Prostate gland (tissue), 2 donors: ENCODE data around the gene PTPRG.

Experiments used
- POLR2A ChIP-seq: fragments of 450-650 bp; IDR thresholded peaks from one replicate; pipeline ENCODE4 v1.6.1; 2016; ENCODE audit warnings: antibody characterized with exemption, mild to moderate bottlenecking
- POLR2AphosphoS5 ChIP-seq: sonication (generic); formaldehyde crosslinking; IDR thresholded peaks from one replicate; pipeline ENCODE4 v1.6.1; 2017; ENCODE audit warnings: antibody characterized with exemption
- TF ChIP-seq, protein P1 (sequence below), 4 experiments: fragments of 200-600 bp in 2 of 4; fragments of 450-650 bp in 2 of 4; sonication (generic) in 2 of 4; IDR thresholded peaks; 1 replicate in 3 of 4; 2 replicates in 1 of 4; pipeline ENCODE4 v1.5.1; 2016 to 2019; ENCODE audit warnings: antibody characterized with exemption in 4 of 4, mild to moderate bottlenecking in 2 of 4, moderate library complexity in 2 of 4

DNA sequence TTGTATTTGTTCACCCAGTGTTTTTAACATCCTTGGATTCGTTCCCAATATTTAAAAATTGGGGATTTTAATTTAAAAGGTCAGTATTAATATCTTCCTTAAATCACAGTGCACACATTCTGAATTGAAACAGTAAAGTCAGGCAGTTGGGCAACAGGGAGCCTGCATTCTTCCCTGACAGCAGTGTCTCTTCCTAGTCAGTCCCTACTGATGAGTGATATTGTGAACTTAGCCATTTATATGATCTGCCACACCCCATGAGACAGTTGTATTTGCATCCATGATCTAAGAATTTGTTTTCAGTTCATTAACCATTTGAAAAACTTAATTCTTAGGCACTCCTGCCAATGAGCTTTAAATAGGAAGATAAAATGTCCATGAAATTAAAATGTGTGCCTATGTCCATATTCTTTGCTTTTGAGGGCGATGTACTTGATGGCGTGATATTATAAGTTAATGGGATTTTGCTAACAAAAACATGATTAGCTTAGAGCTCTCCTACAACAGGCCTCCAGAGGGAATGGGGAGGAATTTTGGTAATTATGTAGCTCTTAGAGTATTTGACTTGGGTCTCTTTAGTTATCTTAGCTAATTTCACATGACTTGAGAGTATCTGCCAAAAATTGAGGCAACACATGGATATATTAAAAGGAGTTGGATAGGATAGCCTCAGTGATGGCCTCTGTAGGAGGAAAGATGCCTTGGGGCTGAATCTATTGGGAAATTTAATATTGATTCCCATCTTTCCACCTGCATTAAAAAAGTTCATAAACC is 219.3 kb downstream of the PTPRG start:
- TF ChIP-seq POLR2AphosphoS5 (no peak), POLR2A (no peak)
- TF ChIP-seq, protein P1, sequence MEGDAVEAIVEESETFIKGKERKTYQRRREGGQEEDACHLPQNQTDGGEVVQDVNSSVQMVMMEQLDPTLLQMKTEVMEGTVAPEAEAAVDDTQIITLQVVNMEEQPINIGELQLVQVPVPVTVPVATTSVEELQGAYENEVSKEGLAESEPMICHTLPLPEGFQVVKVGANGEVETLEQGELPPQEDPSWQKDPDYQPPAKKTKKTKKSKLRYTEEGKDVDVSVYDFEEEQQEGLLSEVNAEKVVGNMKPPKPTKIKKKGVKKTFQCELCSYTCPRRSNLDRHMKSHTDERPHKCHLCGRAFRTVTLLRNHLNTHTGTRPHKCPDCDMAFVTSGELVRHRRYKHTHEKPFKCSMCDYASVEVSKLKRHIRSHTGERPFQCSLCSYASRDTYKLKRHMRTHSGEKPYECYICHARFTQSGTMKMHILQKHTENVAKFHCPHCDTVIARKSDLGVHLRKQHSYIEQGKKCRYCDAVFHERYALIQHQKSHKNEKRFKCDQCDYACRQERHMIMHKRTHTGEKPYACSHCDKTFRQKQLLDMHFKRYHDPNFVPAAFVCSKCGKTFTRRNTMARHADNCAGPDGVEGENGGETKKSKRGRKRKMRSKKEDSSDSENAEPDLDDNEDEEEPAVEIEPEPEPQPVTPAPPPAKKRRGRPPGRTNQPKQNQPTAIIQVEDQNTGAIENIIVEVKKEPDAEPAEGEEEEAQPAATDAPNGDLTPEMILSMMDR (IDR thresholded peaks at IDR 0.05), result no peak
